Liver (tissue), 9 donors: ENCODE data around the gene GHITM. TPM values are rescaled to one million over a fixed set of nuclear protein-coding genes. Genes with fewer than 3 reads are reported as not detected.

Source experiments
- DNase-seq: peaks from one replicate; pipeline ENCODE4 v3.0.0-alpha.2; 2017; ENCODE audit warnings: low spot score
- H3K27ac ChIP-seq, 2 donors: one replicate each; pipeline ENCODE4 v1.7.0; 2013; ENCODE audit warnings: inconsistent platforms in 2 of 2, low read length in 2 of 2, control low read depth in 1 of 2, low read depth in 1 of 2, mild to moderate bottlenecking in 1 of 2
- H3K27me3 ChIP-seq, 4 donors: one replicate each; pipeline versions ENCODE4 v1.6.1 to v1.7.0; 2013; ENCODE audit warnings: low read length in 3 of 4, inconsistent platforms in 1 of 4, mild to moderate bottlenecking in 1 of 4, moderate library complexity in 1 of 4; ENCODE audit not compliant: control insufficient read depth in 4 of 4, insufficient read depth in 4 of 4
- H3K36me3 ChIP-seq, 4 donors: one replicate each; pipeline versions ENCODE4 v1.6.1 to v1.7.0; 2013; ENCODE audit warnings: low read length in 3 of 4, mild to moderate bottlenecking in 3 of 4, low read depth in 1 of 4, moderate library complexity in 1 of 4; ENCODE audit not compliant: control insufficient read depth in 4 of 4, insufficient read depth in 3 of 4
- H3K4me1 ChIP-seq, 4 donors: one replicate each; pipeline versions ENCODE4 v1.6.1 to v1.7.0; 2013; ENCODE audit warnings: low read length in 3 of 4, mild to moderate bottlenecking in 3 of 4, moderate library complexity in 1 of 4; ENCODE audit not compliant: control insufficient read depth in 4 of 4, insufficient read depth in 4 of 4
- H3K4me3 ChIP-seq, 3 donors: one replicate each; pipeline versions ENCODE4 v1.6.1 to v1.7.0; 2013; ENCODE audit warnings: low read length in 3 of 3, control low read depth in 1 of 3, low read depth in 1 of 3, mild to moderate bottlenecking in 1 of 3
- H3K9ac ChIP-seq, 2 donors: one replicate each; pipeline ENCODE4 v1.7.0; 2013; ENCODE audit warnings: low read length in 2 of 2, mild to moderate bottlenecking in 2 of 2, moderate library complexity in 2 of 2, control low read depth in 1 of 2, low read depth in 1 of 2
- H3K9me3 ChIP-seq, 4 donors: one replicate each; pipeline versions ENCODE4 v1.6.1 to v1.7.0; 2013; ENCODE audit warnings: low read length in 3 of 4; ENCODE audit not compliant: control insufficient read depth in 4 of 4
- EGR1 ChIP-seq, 2 donors: IDR thresholded peaks; 2 replicates each; pipeline ENCODE4 v1.6.1; 2016 to 2018; ENCODE audit warnings: antibody characterized with exemption in 2 of 2, low read depth in 2 of 2
- FOXA1 ChIP-seq: IDR thresholded peaks from 2 replicates; pipeline ENCODE4 v1.6.1; 2016; ENCODE audit warnings: antibody characterized with exemption
- FOXA2 ChIP-seq: IDR thresholded peaks from 2 replicates; pipeline ENCODE4 v1.6.1; 2016; ENCODE audit warnings: antibody characterized with exemption
- GABPA ChIP-seq, 2 donors: IDR thresholded peaks in 1 of 2; conservative IDR thresholded peaks in 1 of 2; 2 replicates each; pipeline ENCODE4 v1.6.1; 2016; ENCODE audit warnings: antibody characterized with exemption in 2 of 2, mild to moderate bottlenecking in 1 of 2, moderate library complexity in 1 of 2
- HNF4A ChIP-seq, 2 donors: conservative IDR thresholded peaks; 2 replicates each; pipeline ENCODE4 v1.6.1; 2016; ENCODE audit warnings: antibody characterized with exemption in 2 of 2, mild to moderate bottlenecking in 2 of 2
- HNF4G ChIP-seq: IDR thresholded peaks from 2 replicates; pipeline ENCODE4 v1.6.1; 2016; ENCODE audit warnings: antibody characterized with exemption
- JUND ChIP-seq, 2 donors: IDR thresholded peaks; 2 replicates each; pipeline ENCODE4 v1.6.1; 2016; ENCODE audit warnings: antibody characterized with exemption in 2 of 2
- NR2F2 ChIP-seq: IDR thresholded peaks from 2 replicates; pipeline ENCODE4 v1.6.1; 2016; ENCODE audit warnings: antibody characterized with exemption
- RAD21 ChIP-seq, 2 donors: IDR thresholded peaks; 2 replicates each; pipeline ENCODE4 v1.6.1; 2016; ENCODE audit warnings: antibody characterized with exemption in 2 of 2, mild to moderate bottlenecking in 2 of 2
- RXRA ChIP-seq, 2 donors: IDR thresholded peaks; 2 replicates each; pipeline ENCODE4 v1.6.1; 2017 to 2018; ENCODE audit warnings: antibody characterized with exemption in 2 of 2, mild to moderate bottlenecking in 1 of 2
- SP1 ChIP-seq: IDR thresholded peaks from 2 replicates; pipeline ENCODE4 v1.6.1; 2018; ENCODE audit warnings: antibody characterized with exemption, mild to moderate bottlenecking
- TAF1 ChIP-seq: conservative IDR thresholded peaks from 2 replicates; pipeline ENCODE4 v1.6.1; 2016; ENCODE audit warnings: antibody characterized with exemption, mild to moderate bottlenecking
- YY1 ChIP-seq: IDR thresholded peaks from 2 replicates; pipeline ENCODE4 v1.6.1; 2016; ENCODE audit warnings: antibody characterized with exemption, mild to moderate bottlenecking
- WGBS: extraction: QIAGEN DNeasy Blood & Tissue Kit; methylation state at CpG from one replicate; pipeline ENCODE4 v1.1.7; 2013; 5-methylcytosine and 5-hydroxymethylcytosine counted together
- polyA plus RNA-seq, 2 donors: library from polyadenylated mRNA; stranded (reverse) in 1 of 2; unstranded in 1 of 2; fragments of 200-250 nt in 1 of 2; fragments of >200 nt in 1 of 2; fragmentation: Nextera tagmentation in 1 of 2; extraction: Ambion mirVana in 1 of 2; gene quantifications; one replicate each; pipeline versions ENCODE4 v1.2.1 to v1.2.3, GENCODE V29; 2013 to 2015
- total RNA-seq, 2 donors: library from RNA; depleted of rRNA; stranded (reverse); fragments of >200 nt; gene quantifications; one replicate each; pipeline ENCODE4 v1.2.3, GENCODE V29; 2014
- TF ChIP-seq, protein P1 (sequence below): fragments of 150-350 bp; IDR thresholded peaks from 2 replicates; pipeline ENCODE4 v1.5.1; 2017; ENCODE audit warnings: improper control_type of control experiment, low read depth, low read length; ENCODE audit not compliant: missing input control
- TF ChIP-seq, protein P2 (sequence below): IDR thresholded peaks from 2 replicates; pipeline ENCODE4 v1.6.1; 2016; ENCODE audit warnings: antibody characterized with exemption
- TF ChIP-seq, protein P3 (sequence below): IDR thresholded peaks from 2 replicates; pipeline ENCODE4 v1.6.1; 2016; ENCODE audit warnings: antibody characterized with exemption
- TF ChIP-seq, protein P4 (sequence below): IDR thresholded peaks from 2 replicates; pipeline ENCODE4 v1.6.1; 2016; ENCODE audit warnings: antibody characterized with exemption
- donor health status: healthy.
- donor health status: healthy.
- donor health status: healthy.
- donor health status: healthy.
- donor health status: healthy.

The GHITM gene
- total and polyA plus RNA-seq, 4 donors, result 156 to 252 (median 194) TPM

DNA sequence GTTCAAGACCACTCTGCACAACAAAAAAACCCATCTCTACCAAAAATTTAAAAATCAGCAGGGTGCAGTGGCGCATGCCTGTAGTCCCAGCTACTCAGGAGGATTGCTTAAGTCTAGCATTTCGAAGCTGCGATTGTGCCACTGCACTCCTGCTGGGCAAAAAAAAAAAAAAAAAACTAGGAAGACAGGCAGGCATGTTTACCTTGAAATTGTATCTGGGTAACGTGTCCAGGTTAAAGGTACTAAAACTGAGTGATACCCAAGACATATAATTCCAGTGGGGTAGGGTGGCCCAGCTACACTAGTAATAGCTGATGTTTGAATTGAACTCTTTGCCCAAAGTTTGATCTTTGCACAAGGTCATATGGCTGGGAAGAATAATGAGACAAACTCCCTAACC lies 16.2 kb downstream of the GHITM start (continued):
- TF ChIP-seq GABPA (IDR thresholded peaks at IDR 0.05 in 1 of 2, conservative IDR thresholded peaks at IDR 0.05 in 1 of 2) (no peak), SP1 (no peak)

DNA sequence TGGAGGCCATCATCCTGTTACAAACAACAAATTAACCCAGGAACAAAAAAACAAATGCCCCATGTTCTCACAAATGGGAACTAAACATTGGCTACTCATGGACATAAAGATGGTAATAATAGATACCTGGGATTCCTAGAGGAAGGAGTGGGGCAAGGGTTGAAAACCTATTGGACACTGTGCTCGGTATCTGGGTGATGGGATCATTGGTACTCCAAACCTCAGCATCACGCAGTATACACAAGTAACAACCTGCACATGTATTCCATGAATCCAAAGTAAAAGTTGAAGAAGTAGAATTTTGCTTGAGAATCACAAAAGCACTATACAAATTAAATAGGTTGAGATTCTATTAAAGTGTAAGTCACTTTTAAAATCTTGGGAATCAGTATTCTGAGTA lies 16.7 kb downstream of the GHITM start:
- H3K4me1 ChIP-seq, result peaks cover 0 to 2% (median 0%) of the 10 kb centered on the region in 4 donors
- no peak overlapping the region for H3K4me3 ChIP-seq
- TF ChIP-seq TAF1 (no peak), RAD21 (IDR thresholded peaks at IDR 0.05) (no peak), FOXA2 (no peak), GABPA (IDR thresholded peaks at IDR 0.05 in 1 of 2, conservative IDR thresholded peaks at IDR 0.05 in 1 of 2) (no peak), SP1 (no peak), NR2F2 (no peak), RXRA (IDR thresholded peaks at IDR 0.05) (no peak), HNF4A (conservative IDR thresholded peaks at IDR 0.05) (no peak), FOXA1 (no peak)
- TF ChIP-seq, protein P1, sequence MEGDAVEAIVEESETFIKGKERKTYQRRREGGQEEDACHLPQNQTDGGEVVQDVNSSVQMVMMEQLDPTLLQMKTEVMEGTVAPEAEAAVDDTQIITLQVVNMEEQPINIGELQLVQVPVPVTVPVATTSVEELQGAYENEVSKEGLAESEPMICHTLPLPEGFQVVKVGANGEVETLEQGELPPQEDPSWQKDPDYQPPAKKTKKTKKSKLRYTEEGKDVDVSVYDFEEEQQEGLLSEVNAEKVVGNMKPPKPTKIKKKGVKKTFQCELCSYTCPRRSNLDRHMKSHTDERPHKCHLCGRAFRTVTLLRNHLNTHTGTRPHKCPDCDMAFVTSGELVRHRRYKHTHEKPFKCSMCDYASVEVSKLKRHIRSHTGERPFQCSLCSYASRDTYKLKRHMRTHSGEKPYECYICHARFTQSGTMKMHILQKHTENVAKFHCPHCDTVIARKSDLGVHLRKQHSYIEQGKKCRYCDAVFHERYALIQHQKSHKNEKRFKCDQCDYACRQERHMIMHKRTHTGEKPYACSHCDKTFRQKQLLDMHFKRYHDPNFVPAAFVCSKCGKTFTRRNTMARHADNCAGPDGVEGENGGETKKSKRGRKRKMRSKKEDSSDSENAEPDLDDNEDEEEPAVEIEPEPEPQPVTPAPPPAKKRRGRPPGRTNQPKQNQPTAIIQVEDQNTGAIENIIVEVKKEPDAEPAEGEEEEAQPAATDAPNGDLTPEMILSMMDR, result no peak
- TF ChIP-seq, protein P2, sequence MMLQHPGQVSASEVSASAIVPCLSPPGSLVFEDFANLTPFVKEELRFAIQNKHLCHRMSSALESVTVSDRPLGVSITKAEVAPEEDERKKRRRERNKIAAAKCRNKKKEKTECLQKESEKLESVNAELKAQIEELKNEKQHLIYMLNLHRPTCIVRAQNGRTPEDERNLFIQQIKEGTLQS, result no peak
- TF ChIP-seq, protein P3, sequence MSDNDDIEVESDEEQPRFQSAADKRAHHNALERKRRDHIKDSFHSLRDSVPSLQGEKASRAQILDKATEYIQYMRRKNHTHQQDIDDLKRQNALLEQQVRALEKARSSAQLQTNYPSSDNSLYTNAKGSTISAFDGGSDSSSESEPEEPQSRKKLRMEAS, result no peak
- H3K27ac ChIP-seq, result no peak overlapping the region
- H3K27me3 ChIP-seq, result no peaks in the 10 kb centered on the region
- no peaks in the 10 kb centered on the region for H3K9me3 ChIP-seq
- WGBS, result 95% methylated on average over 2 of the region's 2 CpGs
- no peak overlapping the region for H3K9ac ChIP-seq
- H3K36me3 ChIP-seq, result peaks cover under 1 to 33% (median 21%) of the 10 kb centered on the region in 4 donors
- no peak for DNase-seq

DNA sequence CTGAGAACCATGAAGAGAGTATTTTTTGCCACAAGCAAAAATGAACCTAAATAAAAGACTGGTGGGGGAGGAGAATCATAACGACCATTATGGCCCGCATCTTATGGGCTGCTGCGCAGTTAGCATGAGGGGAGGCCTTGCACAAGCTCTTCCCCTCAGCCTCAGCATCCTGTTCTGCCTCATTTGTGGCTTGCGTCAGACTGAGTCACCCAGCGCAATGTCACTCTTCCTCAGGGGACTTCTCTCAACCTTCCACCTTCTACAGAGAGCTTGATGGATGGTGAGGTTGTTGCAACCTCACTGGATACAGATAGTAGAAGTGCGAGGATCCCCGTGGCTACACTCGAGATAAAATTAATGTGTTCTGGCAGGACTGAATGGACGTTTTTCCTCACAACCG lies 17.5 kb downstream of the GHITM start:
- Histone ChIP-seq H3K27me3 (peaks cover 0 to 3% (median under 1%) of the 10 kb centered on the region in 4 donors), H3K27ac (no peak overlapping the region), H3K9me3 (no peaks in the 10 kb centered on the region), H3K9ac (no peak overlapping the region), H3K4me3 (no peak overlapping the region), H3K36me3 (peaks cover 0 to 30% (median 19%) of the 10 kb centered on the region in 4 donors), H3K4me1 (peaks cover 0 to 2% (median 0%) of the 10 kb centered on the region in 4 donors)
- 76% methylated on average over 10 of the region's 10 CpGs for WGBS
- no peak for TF ChIP-seq JUND (IDR thresholded peaks at IDR 0.05)
- TF ChIP-seq RAD21 (IDR thresholded peaks at IDR 0.05), result no peak
- no peak for TF ChIP-seq EGR1 (IDR thresholded peaks at IDR 0.05; ENCODE audit: low read depth in 2 of 2)
- no peak for TF ChIP-seq FOXA1
- no peak for TF ChIP-seq YY1
- DNase-seq, result no peak

DNA sequence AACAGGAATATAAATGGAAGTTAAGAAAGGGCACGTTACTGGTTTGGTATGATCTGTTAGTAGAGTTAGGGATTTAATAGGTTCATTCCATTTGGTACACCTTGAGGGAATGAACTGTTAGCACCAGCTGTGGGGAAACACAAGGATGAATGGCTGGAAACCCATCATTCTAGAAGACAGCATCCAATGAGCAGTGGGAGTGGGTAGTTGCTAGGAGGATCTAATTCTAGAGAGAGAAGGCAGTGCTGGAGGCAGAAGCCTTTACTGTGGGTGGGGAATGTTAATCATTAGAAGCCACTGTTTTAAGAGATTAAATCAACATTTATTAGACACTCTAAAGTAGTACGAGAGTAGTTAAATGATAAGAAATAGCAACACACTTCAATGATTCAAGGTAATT lies 18.8 kb downstream of the GHITM start:
- H3K9me3 ChIP-seq, result no peaks in the 10 kb centered on the region
- H3K4me1 ChIP-seq, result peaks cover 0 to 2% (median 0%) of the 10 kb centered on the region in 4 donors
- no peak overlapping the region for H3K9ac ChIP-seq
- DNase-seq, result no peak
- no peak for TF ChIP-seq EGR1 (IDR thresholded peaks at IDR 0.05; ENCODE audit: low read depth in 2 of 2)
- no peak for TF ChIP-seq FOXA2
- TF ChIP-seq SP1, result no peak
- no peak for TF ChIP-seq GABPA (IDR thresholded peaks at IDR 0.05 in 1 of 2, conservative IDR thresholded peaks at IDR 0.05 in 1 of 2)
- TF ChIP-seq NR2F2, result no peak
- TF ChIP-seq, protein P4, sequence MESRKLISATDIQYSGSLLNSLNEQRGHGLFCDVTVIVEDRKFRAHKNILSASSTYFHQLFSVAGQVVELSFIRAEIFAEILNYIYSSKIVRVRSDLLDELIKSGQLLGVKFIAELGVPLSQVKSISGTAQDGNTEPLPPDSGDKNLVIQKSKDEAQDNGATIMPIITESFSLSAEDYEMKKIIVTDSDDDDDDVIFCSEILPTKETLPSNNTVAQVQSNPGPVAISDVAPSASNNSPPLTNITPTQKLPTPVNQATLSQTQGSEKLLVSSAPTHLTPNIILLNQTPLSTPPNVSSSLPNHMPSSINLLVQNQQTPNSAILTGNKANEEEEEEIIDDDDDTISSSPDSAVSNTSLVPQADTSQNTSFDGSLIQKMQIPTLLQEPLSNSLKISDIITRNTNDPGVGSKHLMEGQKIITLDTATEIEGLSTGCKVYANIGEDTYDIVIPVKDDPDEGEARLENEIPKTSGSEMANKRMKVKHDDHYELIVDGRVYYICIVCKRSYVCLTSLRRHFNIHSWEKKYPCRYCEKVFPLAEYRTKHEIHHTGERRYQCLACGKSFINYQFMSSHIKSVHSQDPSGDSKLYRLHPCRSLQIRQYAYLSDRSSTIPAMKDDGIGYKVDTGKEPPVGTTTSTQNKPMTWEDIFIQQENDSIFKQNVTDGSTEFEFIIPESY, result no peak
- TF ChIP-seq HNF4A (conservative IDR thresholded peaks at IDR 0.05), result no peak
- TF ChIP-seq HNF4G, result no peak
- TF ChIP-seq, protein P2, result no peak
- no peak for TF ChIP-seq YY1
- TF ChIP-seq RAD21 (IDR thresholded peaks at IDR 0.05), result no peak
- TF ChIP-seq TAF1, result no peak
- TF ChIP-seq, protein P1, result no peak
- no peak for TF ChIP-seq JUND (IDR thresholded peaks at IDR 0.05)
- H3K27ac ChIP-seq, result no peak overlapping the region
- H3K36me3 ChIP-seq, result peaks cover 0 to 17% (median 8%) of the 10 kb centered on the region in 4 donors
- H3K27me3 ChIP-seq, result peaks cover 0 to 4% (median 1%) of the 10 kb centered on the region in 4 donors
- no peak overlapping the region for H3K4me3 ChIP-seq
- 91% methylated on average over 2 of the region's 2 CpGs for WGBS
